GM10847 (cell line): ENCODE measurements around the gene TPRG1L.

Experiments used
- POLR2A ChIP-seq: IDR thresholded peaks from 2 replicates; pipeline ENCODE4 v1.6.1; 2011; ENCODE audit not compliant: insufficient read length; ENCODE audit errors: extremely low read depth

The TPRG1L gene

DNA sequence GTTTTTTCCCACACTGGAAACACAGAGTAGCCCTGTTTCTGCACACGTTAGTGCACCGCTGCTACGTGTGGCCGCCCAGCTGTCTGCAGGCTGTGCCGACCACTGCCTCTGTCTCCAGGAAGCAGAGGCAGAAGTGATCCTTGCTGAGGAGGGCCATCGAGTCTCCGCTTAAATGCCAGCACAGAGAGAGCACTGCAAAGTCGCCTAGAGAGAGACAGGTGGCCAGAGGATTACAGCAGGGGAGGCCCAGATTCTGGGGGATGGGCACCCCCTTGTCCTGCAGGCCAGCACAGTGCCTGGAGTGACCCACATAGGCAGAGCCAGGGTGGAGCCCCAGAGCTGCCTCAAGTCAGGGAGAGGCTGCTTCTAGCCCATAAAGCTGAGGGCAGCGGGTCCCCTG lies 6.1 kb downstream of the TPRG1L start:
- TF ChIP-seq POLR2A: no peak

DNA sequence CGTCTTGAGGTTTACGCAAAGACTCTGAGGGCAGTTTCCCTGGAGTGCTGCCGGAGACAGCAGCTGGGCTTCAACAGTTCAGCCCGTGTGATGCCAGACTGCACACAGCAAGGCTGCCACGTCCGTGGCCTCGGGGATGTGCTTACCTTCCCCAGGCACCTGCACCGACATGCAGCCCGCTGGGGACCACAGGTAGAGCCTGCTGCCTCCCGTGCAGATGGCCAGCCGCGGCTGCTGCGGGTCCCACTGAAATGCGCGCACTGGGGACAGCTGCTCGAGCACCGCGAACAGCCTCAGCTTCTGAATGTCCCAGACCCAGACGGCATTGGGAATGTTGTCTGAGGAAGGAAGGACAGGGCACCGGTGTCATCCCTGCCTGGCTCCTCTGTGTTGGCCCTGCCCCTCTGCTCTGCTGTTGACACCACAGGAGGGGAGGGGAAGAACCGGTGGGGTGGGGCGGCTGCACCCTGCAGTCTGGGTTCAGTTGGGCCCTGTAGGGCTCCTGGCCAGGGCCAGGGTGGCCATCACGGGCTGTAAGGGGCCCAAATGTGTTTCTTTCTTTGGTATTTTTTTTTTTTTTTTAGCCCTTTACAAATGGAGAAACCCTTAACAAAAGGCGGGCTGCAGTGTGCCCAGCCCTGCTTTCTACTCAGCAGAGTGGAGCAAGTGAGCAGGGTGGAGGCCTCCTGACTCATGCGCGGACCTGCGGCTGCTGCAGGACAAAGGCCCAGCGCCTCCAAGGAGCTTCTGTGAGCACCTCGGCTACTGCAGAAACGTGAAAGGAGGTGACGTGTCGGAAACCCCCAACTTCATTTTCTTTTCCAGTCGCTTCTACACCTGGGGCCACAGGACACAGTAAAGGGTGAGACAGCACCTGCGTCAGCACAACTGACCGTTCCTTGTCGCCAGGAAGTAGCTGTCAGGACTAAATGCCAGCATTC lies 6.8 kb downstream of the TPRG1L start:
- TF ChIP-seq POLR2A: no peak

DNA sequence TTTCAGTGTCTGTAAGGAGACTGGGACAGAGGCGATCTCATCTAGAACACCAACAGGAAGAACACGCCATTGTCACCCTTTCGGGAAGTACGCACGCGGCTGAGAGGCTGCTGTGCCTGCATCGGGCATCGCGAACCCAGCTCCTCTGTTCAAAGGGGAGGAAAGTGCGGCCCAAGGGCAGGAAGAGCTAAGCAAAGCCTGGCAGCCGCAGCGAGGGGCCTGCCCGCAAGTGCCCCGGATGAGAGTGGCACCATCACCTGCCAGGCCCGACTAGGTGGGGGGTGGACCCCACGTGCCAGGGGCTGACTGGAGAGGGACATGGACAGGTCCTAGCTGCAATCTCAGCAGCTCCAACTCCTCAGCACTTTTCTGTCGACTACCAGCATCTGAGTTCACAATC lies 7.5 kb downstream of the TPRG1L start:
- no peak for TF ChIP-seq POLR2A

DNA sequence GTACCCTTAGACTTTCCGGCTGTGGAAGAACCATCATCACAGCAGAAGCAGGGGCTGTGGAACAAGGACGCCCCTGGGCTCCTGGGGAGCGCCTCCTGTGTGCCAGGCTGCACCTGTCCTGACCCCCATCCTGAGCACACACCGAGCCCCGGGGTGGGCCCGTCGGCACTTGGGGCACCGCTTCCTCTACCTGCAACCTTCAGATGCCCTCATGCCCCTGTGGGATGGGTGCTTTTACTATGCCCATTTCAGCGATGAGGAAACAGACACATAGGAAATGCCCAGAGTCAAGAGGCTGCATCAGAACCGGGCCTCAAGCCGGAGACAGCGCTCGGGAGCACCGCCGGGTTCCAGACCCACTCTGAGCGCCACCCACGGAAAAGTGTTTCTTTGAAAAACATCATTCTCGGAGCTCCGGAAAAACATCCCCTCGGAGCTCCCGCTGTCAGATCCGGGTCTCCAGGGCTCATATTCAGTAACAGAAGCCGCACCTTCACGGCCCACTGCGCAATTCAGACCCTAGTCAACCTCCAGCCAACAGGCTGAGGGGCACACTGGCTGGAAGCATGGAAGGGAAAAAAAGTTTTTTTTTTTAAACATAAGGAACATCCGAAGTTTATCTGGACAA lies 8.0 kb downstream of the TPRG1L start:
- no peak for TF ChIP-seq POLR2A

DNA sequence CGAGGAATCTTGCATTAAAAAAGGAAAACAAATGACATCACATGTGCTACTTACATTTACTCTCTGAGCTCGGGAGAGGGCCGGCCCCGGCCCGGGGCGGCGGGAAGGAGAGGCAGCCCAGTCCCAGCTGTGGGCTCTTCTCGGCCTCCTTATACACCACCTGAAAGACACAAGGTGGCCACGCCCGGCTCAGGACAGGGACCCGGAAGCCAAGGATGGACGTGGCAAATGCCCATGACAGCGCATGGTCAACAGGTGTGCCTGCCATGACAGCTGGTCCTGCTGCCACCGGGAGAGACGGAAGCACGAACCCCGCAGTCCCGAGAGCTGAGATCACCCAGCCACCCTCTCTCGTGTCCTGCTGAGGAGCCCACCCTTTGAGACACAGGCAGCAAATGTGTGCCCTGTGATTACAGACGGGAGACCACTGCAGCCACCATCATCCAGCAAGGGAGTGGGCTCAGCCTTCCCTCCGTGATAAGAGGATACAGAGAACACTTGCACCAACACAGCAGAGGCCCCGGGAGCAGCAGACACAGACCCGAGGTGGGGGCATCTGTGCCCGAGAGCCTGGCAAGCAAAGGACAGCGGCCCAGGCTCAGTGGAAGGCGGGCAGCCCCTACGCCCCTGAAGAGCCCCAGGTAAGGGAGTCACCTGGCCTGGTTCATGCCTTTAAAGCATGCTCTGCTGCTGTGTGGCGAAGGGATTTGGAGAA lies 8.7 kb downstream of the TPRG1L start:
- no peak for TF ChIP-seq POLR2A

DNA sequence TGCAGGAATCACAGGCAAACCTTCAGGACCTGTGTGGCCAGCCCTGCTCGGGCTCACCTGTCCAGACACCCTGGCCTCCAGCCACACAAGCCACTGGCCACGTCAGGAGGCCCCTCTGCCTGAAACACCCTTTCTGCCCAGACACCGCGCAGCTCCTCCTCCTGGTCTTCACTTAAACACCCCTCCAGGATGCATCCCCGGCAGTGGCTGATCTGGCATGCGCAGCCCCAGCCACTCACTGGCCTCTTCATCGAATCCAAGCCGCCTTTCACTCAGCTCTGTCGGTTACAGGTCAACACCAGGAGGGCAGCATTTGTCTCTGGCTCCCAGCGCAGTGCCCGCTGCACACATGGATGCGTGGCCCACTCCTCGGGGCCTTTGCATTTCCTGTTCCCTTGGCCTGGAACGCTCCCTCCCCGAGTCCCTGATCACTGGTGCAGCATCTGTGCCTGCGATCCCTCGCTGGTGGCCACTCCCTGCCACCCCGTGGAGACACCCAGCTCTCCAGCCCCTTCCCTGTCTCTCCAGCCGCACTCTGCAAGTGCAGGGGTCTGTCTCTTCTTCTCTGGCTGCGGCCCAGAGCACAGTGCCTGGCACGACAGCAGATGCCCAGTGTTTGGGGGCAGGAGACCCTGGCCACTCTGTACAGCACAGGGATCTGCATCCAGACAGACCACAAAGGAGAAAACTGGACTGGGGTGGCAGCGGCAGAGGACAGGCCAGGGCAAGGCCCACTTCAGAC lies 9.4 kb downstream of the TPRG1L start:
- no peak for TF ChIP-seq POLR2A

DNA sequence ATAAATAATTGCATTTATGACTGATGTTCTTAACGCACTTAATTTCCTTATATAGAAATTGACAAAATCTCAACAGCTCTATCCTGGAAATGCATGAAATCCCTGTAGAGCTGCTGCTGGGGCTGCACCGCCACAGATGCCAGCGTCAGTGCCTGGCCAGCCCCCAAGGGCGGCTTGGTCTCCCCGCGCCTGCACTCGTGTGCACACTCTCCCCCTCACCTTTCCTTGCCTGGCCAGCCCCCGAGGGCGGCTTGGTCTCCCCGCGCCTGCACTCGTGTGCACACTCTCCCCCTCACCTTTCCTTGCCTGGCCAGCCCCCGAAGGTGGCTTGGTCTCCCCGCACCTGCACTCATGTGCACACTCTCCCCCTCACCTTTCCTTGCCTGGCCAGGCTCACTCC lies 11.3 kb downstream of the TPRG1L start:
- no peak for TF ChIP-seq POLR2A

DNA sequence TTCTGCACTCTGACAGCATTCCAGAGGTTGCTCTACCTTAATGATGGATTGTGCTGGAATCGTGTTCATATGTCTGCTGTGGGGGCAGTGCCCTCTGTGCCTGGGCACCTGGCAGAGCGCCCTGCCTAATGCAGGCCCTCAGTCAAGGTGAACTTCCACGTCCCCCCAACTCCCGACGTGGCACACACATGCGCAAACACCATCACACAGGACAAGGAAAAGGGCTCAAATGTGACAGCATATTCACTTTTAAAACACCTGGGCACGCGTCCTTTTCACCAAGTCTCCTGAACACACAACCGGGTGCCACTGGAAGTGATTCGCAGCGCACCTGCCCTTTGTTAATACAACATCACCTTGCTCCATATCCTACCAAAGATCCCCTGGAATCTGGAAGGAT lies 11.7 kb downstream of the TPRG1L start:
- TF ChIP-seq POLR2A: no peak

DNA sequence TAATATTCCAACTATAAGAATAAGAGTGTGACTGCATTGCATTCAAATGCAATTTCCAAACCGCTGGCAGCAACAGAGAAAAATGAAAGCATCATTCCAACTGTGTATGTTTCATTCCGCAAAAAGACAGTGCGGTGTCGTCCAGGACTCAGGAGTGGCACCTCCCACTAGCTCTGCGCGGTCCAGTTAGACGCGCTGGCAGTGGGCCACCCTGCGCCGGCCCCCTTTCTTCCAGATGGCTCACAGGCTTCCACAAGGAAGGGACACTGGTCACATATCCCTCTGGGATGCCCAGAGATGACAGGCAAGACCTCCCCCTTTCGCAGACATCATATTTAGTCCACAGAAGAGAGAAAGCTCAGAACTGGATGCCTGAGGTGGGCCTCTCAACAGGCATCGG lies 13.2 kb downstream of the TPRG1L start:
- TF ChIP-seq POLR2A: no peak

DNA sequence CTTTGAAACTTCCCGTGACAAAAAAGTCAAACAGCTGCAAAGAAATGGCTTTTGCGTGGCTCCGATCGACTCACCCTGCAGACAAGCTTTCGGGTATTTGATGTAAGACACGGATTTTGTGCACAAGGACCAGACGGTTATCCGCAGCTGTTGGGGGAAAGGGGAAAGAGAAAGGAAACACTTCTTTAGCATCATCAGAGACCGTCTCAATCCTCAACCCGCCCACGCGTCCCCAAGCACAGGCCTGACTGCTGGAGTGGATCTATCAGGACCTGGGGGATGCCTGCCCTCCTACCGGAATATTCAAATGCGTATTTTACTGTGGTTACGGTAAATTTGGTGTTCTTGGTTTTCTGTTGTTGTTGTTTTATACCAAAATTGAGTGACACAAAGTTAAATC lies 13.9 kb downstream of the TPRG1L start:
- no peak for TF ChIP-seq POLR2A

DNA sequence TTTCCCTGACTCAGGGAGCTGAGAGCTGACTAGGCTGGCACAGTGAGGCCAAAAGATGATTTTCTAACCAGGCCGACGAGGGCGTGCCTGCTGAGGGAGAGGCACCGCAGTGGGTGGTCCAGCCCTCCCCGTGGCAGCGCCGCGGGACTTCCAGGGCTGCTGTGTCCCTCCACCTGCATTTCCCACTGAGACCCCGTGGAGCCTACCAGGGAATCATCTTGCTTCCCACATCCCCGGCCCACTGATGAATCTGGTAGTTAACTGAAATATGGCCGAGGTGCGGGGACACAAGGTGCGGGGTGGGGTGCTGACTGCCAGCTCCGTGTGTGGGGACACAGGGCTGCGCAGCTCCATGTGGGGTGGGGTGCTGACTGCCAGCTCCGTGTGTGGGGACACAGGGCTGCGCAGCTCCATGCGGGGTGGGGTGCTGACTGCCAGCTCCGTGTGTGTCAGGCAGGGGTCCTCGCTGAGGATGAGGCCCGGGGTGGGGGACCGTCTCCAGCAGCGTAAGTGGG lies 14.6 kb downstream of the TPRG1L start:
- TF ChIP-seq POLR2A: no peak

DNA sequence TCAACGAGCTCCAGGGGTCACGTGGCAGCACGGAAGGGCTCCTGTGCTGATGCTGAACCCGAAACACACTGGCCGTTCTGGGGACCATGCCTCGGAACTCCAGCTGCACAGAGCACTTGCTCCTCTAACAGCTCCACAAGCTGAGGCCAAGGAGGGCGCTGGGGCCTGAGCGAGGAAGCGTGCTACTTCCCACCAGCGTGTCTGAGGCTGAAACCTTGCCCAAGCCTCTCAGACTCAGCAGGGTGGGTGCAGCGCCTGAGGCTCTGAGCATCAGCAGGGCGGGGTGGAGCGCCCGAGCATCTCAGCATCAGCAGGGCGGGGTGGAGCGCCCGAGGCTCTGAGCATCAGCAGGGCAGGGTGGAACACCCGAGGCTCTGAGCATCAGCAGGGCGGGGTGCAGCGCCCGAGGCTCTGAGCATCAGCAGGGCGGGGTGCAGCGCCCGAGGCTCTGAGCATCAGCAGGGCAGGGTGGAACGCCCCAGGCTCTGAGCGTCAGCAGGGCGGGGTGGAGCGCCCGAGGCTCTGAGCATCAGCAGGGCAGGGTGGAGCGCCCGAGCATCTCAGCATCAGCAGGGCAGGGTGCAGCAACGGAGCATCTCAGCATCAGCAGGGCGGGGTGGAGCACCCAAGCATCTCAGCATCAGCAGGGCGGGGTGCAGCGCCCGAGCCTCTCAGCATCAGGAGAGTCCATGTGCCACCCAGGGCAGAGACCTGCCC lies 15.5 kb downstream of the TPRG1L start:
- TF ChIP-seq POLR2A: no peak

DNA sequence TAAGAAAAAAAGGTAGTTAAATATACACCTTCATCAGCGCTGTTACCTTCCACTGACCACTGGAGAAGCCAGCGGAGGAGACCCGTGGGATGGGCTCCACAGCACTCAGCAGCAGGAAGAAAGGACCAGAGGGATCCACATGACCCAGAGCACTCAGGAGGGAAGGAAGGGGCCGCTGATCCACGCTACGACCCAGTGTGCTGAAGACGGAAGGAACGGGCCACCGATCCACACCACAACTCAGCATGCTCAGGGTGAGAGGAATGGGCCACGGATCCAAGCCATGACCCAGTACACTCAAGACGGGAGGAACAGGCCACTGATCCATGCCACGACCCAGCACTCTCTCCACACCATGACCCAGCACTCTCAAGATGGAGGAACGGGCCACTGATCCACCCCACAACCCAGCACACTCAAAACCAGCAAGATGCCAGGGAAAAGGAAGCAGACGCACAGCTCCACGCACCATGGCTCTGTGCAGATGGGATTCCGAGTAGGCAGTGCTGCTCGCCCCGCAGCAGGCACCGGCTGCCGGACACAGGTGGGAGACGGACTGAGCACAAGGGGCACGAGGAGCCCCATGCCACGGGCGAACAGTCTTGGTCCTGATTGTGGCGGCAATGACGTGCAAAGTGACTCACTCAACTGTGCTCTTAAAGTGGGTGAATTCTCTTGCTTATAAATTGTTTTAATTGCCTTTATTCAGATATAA lies 16.4 kb downstream of the TPRG1L start:
- TF ChIP-seq POLR2A: no peak

DNA sequence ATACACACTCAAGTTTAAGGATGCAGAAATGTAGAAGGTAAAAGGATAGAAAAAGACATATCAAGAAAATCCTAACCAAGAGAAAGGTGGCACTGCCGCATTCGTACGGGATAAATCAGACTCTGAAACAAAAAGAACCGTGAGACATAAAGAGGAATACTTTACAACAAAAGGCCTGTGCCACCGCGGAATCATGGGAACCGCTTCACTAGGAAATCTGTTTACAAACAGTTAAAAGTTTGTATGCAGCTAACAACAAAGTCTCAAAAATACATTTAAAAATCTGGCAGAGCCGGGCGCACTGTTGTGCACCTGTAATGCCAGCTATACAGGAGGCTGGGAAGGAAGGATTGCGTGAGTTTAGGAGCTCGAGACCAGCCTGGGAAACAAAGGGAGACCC lies 17.0 kb downstream of the TPRG1L start:
- no peak for TF ChIP-seq POLR2A
